Retinal pigment epithelial cell (primary cell): ENCODE measurements around the gene LRP11.
A peak's percentile ranks its signal among the peaks of the same experiment; 100 is the strongest.
"Not testable (repeated sequence)": the region's sequence is repeated elsewhere in the genome, so short reads cannot be mapped to it uniquely, and the experiment has no call there.

ENCODE experiments used
- DNase-seq: peaks from one replicate; pipeline ENCODE4 v3.0.0-alpha.2; 2010; ENCODE audit warnings: low read depth
- H3K4me3 ChIP-seq: 2 replicates; pipeline ENCODE4 v1.5.1; 2011; ENCODE audit warnings: mild to moderate bottlenecking, low read length, control low read depth, moderate library complexity
- TF ChIP-seq, protein P1 (sequence below): conservative IDR thresholded peaks from 2 replicates; pipeline ENCODE4 v1.5.1; 2011; ENCODE audit warnings: low read depth, low read length, control low read depth, inconsistent platforms

Gene LRP11

GRCh38 chr6:149846321-149846720, 17.8 kb downstream of the LRP11 start:
- DNase-seq, result peak; percentile 86
- H3K4me3 ChIP-seq, result no peak overlapping the region
- TF ChIP-seq, protein P1, sequence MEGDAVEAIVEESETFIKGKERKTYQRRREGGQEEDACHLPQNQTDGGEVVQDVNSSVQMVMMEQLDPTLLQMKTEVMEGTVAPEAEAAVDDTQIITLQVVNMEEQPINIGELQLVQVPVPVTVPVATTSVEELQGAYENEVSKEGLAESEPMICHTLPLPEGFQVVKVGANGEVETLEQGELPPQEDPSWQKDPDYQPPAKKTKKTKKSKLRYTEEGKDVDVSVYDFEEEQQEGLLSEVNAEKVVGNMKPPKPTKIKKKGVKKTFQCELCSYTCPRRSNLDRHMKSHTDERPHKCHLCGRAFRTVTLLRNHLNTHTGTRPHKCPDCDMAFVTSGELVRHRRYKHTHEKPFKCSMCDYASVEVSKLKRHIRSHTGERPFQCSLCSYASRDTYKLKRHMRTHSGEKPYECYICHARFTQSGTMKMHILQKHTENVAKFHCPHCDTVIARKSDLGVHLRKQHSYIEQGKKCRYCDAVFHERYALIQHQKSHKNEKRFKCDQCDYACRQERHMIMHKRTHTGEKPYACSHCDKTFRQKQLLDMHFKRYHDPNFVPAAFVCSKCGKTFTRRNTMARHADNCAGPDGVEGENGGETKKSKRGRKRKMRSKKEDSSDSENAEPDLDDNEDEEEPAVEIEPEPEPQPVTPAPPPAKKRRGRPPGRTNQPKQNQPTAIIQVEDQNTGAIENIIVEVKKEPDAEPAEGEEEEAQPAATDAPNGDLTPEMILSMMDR, result no peak

GRCh38 chr6:149845549-149845948, 18.6 kb downstream of the LRP11 start:
- no peak for DNase-seq
- TF ChIP-seq, protein P1, result no peak
- no peak overlapping the region for H3K4me3 ChIP-seq

- H3K4me3 ChIP-seq, result no peak overlapping the region
- no peak for DNase-seq
These were observed 19.7 kb downstream of the LRP11 start for GRCh38 chr6:149844480-149844879.

DNA sequence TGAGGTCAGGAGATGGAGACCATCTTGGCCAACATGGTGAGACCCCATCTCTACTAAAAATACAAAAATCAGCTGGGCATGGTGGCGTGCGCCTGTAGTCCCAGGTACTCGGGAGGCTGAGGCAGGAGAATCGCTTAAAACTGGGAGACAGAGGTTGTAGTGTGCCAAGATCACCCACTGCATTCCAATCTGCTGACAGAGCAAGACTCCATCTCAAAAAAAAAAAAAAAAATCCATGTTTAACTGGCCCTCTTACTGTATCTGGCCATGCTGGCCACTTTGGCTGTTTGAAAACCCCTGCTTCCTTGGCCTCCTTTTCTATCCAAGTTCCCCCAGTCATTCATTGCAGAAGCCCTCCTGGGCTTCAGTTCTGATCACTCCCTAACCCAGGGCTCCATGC, 20.1 kb downstream of the LRP11 start:
- not testable (repeated sequence) for H3K4me3 ChIP-seq, DNase-seq

More at GRCh38 chr6:149844480-149844879, 19.7 kb downstream of the LRP11 start:
- TF ChIP-seq, protein P1, result no peak

DNA sequence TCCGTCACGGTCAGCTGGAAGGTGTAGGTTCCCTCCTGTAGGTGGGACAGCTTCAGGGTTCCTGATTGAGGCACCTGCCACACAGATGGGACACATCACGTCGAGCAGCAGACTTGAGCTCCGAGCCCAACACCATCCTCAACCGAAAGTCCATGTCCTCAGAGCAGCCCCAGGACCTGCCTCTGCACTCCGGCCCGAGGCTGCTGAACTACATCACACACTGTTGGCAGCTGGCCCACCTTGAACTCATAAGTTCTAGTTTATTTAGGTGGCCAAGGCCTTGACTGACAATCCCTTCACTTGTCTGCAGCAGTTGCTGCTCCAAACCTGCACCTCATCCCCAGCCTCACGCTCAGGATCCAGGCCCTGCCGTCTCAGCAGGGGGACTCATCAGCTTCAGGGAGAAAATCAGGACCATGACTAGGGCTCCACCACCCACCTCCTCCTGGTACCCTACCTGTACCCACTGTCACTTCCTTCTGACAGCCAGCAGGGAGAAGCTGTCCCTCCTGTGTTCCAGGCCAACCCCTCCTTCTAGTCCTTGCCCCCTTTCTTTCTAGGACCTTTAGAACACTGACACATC, 21.0 kb downstream of the LRP11 start:
- no peak for DNase-seq
- no peak overlapping the region for H3K4me3 ChIP-seq
- TF ChIP-seq, protein P1, result no peak

DNA sequence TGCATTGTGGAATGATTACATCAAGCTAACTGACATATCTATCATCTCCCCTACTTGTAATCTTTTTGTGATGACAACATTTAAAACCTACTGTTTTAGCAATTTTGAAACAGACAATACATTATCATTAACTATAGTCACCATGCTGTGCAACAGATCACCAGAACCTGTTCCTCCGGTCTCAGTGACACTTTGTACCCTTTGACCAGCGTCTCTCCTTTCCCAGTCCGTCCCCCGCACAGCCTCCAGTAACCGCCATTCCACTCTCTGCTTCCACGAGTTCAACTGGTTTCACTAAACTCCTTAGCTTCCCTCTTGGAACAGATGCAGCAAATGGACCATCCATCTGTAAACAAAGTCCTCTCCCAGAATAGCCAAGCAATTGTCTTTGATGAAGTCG, 21.8 kb downstream of the LRP11 start:
- DNase-seq, result no peak
- TF ChIP-seq, protein P1, result no peak
- no peak overlapping the region for H3K4me3 ChIP-seq

DNA sequence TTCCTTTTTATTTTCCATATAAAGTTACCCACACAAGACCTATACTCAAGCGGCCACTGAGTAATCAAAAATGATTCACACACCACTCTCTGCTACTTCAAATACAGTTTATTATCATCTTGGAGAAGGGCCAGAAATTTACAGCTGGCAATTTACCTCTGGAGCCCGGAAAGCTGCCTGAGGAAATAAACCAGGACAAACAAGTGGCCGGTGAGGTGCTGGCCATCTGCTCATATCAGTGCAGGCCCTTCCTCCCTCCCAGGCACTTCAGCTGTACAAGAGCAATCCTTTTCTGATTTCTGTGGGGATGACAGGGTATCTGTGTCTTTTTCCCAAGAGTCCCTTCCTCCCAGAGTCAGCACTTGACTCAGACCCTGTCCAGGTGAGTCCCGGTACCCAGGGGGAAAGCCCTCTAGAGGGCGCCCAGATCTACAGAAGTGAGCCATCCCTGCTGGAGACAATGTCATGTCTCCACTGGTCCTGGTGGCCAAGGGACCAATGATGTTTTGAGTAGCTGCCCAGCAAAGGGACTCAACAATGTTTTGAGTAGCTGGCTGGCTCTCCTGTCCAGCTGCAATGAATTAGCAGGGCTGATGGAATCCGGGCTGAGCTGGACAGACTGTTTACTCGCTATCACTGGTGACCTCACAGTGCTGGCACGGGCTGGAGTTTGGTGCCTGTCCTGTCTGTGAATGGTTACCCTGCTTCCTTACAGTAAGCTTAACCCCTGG, 23.6 kb downstream of the LRP11 start:
- TF ChIP-seq, protein P1, result peak; percentile 80
- no peak for DNase-seq
- no peak overlapping the region for H3K4me3 ChIP-seq
